HEK293T (cell line): ENCODE data around the gene EEF2K.
A peak's percentile ranks its signal among the peaks of the same experiment; 100 is the strongest.

ENCODE experiments used
- CTCF ChIA-PET: fragments of 350-600 bp; formaldehyde crosslinking; extraction: SDS; loops from one replicate; lab custom pipeline; 2021; ENCODE audit warnings: antibody characterized with exemption, inconsistent platforms; lab: Yijun Ruan, JAX
- POLR2A ChIA-PET: fragments of 350-600 bp; formaldehyde crosslinking; extraction: SDS; loops from one replicate; lab custom pipeline; 2020; ENCODE audit warnings: antibody characterized with exemption, inconsistent platforms; lab: Yijun Ruan, JAX
- DNase-seq: peaks from one replicate; pipeline ENCODE4 v3.0.0; 2012; ENCODE audit warnings: mixed read lengths; ENCODE audit errors: extremely low spot score
- ARNT ChIP-seq: fragments of 450-650 bp; IDR thresholded peaks from 2 replicates; pipeline ENCODE4 v1.6.1; 2017; ENCODE audit warnings: mild to moderate bottlenecking
- BHLHE40 ChIP-seq: fragments of 450-650 bp; IDR thresholded peaks from 2 replicates; pipeline ENCODE4 v1.6.1; 2016; ENCODE audit warnings: mild to moderate bottlenecking, moderate library complexity, borderline replicate concordance
- CTBP1 ChIP-seq: fragments of 450-650 bp; IDR thresholded peaks from 2 replicates; pipeline ENCODE4 v1.6.1; 2016; ENCODE audit warnings: borderline replicate concordance
- ELF4 ChIP-seq: fragments of 450-650 bp; IDR thresholded peaks from 2 replicates; pipeline ENCODE4 v1.6.1; 2017; ENCODE audit warnings: antibody characterized with exemption
- FOXA1 ChIP-seq: fragments of 450-650 bp; IDR thresholded peaks from 2 replicates; pipeline ENCODE4 v1.6.1; 2016; ENCODE audit warnings: mild to moderate bottlenecking
- FOXK2 ChIP-seq: fragments of 450-650 bp; IDR thresholded peaks from 2 replicates; pipeline ENCODE4 v1.6.1; 2016; ENCODE audit warnings: mild to moderate bottlenecking
- FOXM1 ChIP-seq: fragments of 450-650 bp; IDR thresholded peaks from 2 replicates; pipeline ENCODE4 v1.6.1; 2017; ENCODE audit warnings: mild to moderate bottlenecking, borderline replicate concordance
- HDGF ChIP-seq: fragments of 450-650 bp; IDR thresholded peaks from 2 replicates; pipeline ENCODE4 v1.6.1; 2017; ENCODE audit warnings: antibody characterized with exemption, borderline replicate concordance
- L3MBTL2 ChIP-seq: fragments of 450-650 bp; conservative IDR thresholded peaks from 2 replicates; pipeline ENCODE4 v1.6.1; 2016; ENCODE audit warnings: mild to moderate bottlenecking
- LEF1 ChIP-seq: fragments of 450-650 bp; IDR thresholded peaks from 2 replicates; pipeline ENCODE4 v1.6.1; 2017; ENCODE audit warnings: mild to moderate bottlenecking, borderline replicate concordance
- NFRKB ChIP-seq: fragments of 450-650 bp; IDR thresholded peaks from 2 replicates; pipeline ENCODE4 v1.6.1; 2016; ENCODE audit warnings: mild to moderate bottlenecking, moderate library complexity
- SP1 ChIP-seq: fragments of 450-650 bp; IDR thresholded peaks from 2 replicates; pipeline ENCODE4 v1.6.1; 2017
- SUZ12 ChIP-seq: fragments of 450-650 bp; IDR thresholded peaks from 2 replicates; pipeline ENCODE4 v1.6.1; 2016; ENCODE audit warnings: mild to moderate bottlenecking
- TARDBP ChIP-seq: fragments of 450-650 bp; IDR thresholded peaks from 2 replicates; pipeline ENCODE4 v1.6.1; 2016
- ZNF384 ChIP-seq: fragments of 450-650 bp; IDR thresholded peaks from 2 replicates; pipeline ENCODE4 v1.6.1; 2016
- TF ChIP-seq, protein P1 (sequence below): fragments of 450-650 bp; IDR thresholded peaks from 2 replicates; pipeline ENCODE4 v1.6.1; 2016

The EEF2K gene

DNA sequence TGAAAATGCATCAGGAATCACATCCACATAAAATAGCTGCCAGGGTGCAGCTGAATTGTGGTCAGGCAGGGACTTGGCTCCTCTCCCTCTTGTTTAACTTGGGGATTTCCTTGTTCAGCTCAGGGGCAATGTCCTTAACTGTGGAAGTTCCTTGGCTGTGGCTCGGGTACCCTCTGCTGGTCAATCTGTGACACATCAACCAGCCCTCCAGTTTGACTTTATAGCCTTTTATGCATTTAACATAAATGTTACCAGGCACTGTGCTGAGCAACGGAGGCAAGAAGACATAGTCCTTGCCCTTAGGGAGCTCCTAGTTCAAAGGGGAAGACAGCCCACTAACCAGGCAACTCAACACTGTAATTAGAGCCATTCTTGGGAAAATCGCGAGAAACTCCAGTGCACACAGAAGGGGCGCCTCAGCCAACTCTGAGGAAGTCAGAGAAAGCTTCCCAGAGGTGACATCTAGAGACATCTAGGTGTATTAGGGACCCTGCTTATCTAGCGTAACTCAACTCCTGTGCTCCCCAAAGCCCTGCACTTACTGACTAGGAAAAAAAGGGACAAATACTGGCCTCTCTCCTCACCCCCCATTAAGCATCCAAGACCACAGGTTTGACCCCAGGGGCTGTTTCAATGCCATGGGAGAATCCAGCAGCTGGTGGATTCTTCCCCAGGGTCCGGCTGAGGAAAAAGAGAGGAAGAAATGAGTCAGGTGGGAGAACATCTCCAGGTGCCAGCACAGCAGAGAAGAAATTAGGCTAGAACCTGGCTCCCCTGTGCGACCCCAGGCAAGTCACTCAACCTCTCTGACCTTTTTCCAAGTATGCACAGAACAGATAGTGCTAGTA, 17.3 kb upstream of the EEF2K start:
- ChIA-PET POLR2A (interaction anchor here (1.0 kb wide), 1 partner anchor 182 kb away, joined by 3 read pairs; no protein-coding TSS in a partner anchor), CTCF (interaction anchor here (0.6 to 1.8 kb wide), 17 partner anchors 9 to 229 kb away, joined by 3 to 15 read pairs (median 4); partner anchors contain the start of genes MOSMO and PDZD9)
- no peak for TF ChIP-seq FOXK2
- TF ChIP-seq BHLHE40, result no peak
- no peak for TF ChIP-seq ARNT
- no peak for TF ChIP-seq TARDBP
- TF ChIP-seq, protein P1, sequence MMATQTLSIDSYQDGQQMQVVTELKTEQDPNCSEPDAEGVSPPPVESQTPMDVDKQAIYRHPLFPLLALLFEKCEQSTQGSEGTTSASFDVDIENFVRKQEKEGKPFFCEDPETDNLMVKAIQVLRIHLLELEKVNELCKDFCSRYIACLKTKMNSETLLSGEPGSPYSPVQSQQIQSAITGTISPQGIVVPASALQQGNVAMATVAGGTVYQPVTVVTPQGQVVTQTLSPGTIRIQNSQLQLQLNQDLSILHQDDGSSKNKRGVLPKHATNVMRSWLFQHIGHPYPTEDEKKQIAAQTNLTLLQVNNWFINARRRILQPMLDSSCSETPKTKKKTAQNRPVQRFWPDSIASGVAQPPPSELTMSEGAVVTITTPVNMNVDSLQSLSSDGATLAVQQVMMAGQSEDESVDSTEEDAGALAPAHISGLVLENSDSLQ, result no peak
- TF ChIP-seq SP1, result no peak
- DNase-seq, result peak; percentile 65

DNA sequence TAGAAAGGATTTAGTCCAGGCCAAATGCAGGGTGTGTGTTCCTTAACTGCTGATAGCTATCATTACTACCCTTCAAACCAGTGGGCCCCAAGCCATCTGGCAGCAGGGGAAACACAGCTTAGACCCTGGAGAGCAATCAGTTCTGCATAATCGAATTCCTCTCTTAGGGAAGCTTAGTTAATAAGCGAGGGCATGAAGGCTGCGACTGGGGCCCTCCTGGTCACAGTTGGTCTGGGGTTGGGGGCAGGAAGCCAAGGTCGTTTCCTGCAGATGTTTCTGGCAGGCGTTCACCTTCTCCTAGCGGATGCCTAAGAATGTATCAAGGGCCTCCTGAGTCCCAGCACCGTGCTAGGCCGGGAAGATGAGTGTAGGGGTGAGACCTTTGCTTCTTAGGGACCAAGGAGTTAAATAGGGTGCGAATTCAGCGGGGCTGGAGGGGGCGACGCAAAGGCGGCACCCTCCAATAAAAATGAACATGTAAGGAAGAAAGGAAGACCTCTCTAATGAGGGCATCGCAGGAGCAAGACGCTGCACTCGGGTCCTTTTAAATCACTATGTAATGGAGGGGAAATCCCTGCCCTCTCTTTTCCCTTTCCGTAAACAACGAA, 16.5 kb upstream of the EEF2K start:
- TF ChIP-seq SP1, result no peak
- TF ChIP-seq HDGF, result no peak
- TF ChIP-seq L3MBTL2, result no peak
- no peak for TF ChIP-seq FOXK2
- TF ChIP-seq TARDBP, result no peak
- no peak for TF ChIP-seq ELF4
- TF ChIP-seq, protein P1, result no peak
- no peak for TF ChIP-seq FOXA1
- no peak for TF ChIP-seq SUZ12
- TF ChIP-seq ZNF384, result no peak
- no peak for TF ChIP-seq NFRKB
- TF ChIP-seq LEF1, result no peak
- no peak for TF ChIP-seq ARNT
- no peak for TF ChIP-seq BHLHE40
- no peak for TF ChIP-seq CTBP1
- no peak for TF ChIP-seq FOXM1
- ChIA-PET POLR2A (no interaction called here), CTCF (interaction anchor here (1.3 to 1.8 kb wide), 4 partner anchors 90 to 187 kb away, joined by 4 to 9 read pairs (median 7); no protein-coding TSS in a partner anchor)
- DNase-seq, result no peak

DNA sequence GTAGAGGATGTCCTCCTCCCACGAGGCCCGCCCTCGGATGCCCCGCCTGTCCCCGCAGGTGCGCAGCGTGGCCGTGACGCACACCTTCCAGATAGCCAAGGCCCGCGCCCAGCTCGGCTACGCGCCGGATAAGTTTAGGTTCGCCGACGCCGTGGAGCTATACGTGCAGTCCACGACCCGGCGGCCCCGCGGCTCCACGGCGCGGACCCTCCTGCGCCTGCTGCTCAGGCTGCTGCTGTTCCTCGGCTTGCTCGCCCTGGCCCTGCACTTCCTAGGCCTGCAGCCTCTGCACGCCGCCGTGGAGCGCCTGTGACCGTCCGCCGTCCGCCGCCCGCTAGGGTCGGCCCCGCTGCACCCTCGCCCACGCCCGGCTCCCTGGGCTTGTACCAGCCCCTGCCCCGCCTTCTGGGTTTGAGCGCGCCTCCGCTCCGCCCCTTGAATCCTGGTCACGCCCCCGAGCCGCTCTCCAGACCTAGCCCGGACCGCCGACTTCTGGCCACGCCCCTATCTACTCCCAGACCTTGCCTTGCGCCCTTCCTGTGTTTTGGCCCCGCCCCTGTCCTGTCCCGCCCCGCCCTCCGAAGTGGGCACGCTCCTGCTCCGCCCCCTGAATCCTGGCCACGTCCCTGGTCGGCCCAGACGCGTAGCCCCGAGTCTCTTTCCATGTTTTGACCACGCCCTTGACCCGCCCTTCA, 15.8 kb upstream of the EEF2K start:
- TF ChIP-seq SUZ12 (no peak), SP1 (peak; percentile 99)
- POLR2A ChIA-PET, result interaction anchor here (1.0 to 2.1 kb wide), 2 partner anchors 16 to 18 kb away, joined by 6 to 9 read pairs; partner anchors contain the start of gene EEF2K
- DNase-seq, result no peak
- CTCF ChIA-PET, result interaction anchor here (1.5 kb wide), 1 partner anchor 110 kb away, joined by 4 read pairs; no protein-coding TSS in a partner anchor

DNA sequence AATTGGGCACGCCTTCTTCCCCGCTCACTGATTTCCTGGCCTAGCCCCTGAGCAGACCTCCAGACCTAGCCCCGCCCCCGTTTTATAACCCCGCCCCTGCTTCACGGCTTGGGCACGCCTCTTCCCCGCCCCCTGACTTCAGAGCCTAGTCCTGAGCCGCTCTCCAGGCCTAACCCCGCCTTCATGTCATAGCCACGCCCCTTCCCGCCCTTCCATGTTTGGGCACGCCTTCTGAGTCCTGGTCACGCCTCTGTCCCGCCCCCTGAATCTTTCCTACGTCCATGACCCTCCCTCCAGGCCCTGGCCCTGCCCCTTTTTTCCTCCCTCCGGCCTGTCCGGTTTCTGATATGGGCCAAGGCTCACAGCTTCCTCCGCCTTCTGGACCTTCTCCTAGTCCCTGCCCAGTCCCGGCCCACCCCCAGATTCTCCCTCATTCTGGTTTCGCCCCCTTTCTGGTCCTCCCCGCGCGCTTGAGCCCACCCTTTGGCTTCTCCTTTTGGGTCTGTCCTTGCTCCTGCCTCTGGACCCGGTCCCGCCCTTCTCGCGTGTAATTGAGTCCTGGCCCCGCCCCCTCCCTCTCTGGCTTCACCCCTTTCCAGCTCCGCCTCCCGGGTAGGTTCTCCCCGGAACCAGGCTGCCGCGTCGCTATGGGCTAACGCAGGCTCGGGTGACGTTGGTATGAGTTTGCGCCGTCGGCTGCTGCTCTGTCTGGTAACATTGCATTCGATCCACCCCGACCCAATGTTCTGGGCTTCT, 15.1 kb upstream of the EEF2K start:
- ChIA-PET CTCF (interaction anchor here (1.4 to 2.2 kb wide), 2 partner anchors 108 to 110 kb away, joined by 4 to 7 read pairs; no protein-coding TSS in a partner anchor), POLR2A (interaction anchor here (0.6 to 2.1 kb wide), 8 partner anchors 15 to 238 kb away, joined by 3 to 9 read pairs (median 4); partner anchors contain the start of genes EEF2K, MOSMO, POLR3E and UQCRC2)
- DNase-seq, result peak; percentile 93
- peak; percentile 71; the same call in 1 of the 2 replicates for TF ChIP-seq HDGF
- no peak for TF ChIP-seq LEF1
- TF ChIP-seq ARNT, result no peak
- TF ChIP-seq, protein P1, result no peak; the same call in 1 of the 2 replicates
- TF ChIP-seq CTBP1, result no peak

DNA sequence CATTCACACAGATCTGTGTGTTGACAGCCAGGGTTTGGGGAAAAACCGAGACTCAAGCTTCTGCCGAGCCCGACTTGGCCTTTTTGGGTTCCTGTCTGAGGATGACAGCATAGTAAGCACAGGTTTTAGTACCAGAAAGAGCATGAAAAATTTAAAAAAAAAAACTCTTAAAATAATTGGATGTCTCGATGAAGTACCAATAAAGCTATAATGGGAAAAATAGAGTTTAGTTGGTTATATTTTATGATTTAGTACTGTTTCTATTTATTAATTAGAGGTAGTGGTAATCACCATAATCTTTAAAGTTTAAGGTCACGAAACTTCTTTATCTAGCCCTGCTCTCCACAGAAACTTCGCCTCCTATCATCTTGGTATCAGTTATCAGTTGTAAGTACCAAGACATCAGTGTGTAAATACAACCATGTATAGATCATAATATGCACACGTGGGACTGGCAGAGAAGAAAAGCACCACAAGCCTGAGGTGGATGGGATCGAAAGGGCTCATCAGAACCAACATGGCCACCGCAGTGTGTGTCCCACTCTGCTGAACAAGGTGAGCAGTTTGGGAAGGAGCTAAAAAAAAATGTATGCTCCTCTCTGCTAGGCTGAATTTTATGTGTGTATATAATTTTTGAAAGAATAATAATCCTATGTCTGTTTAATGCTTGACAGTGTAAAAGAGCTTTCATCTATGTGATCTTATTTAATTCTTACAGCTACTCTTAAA, 14.4 kb upstream of the EEF2K start:
- CTCF ChIA-PET, result interaction anchor here (1.4 to 2.2 kb wide), 2 partner anchors 107 to 109 kb away, joined by 4 to 7 read pairs; no protein-coding TSS in a partner anchor
- no peak for TF ChIP-seq FOXK2
- TF ChIP-seq ARNT, result no peak
- TF ChIP-seq BHLHE40, result no peak
- TF ChIP-seq SP1, result no peak
- no peak for TF ChIP-seq LEF1
- no peak for TF ChIP-seq CTBP1
- TF ChIP-seq FOXA1, result no peak

More for the DNA sequence above, 14.4 kb upstream of the EEF2K start:
- no peak for DNase-seq
- POLR2A ChIA-PET, result interaction anchor here (0.7 to 2.1 kb wide), 11 partner anchors 10 to 239 kb away, joined by 3 to 9 read pairs (median 5); partner anchors contain the start of genes EEF2K, MOSMO, POLR3E and UQCRC2
